A549 treated with ZK216348 at 1 μM for 4 hours (cell line): ENCODE results near the gene CCL15. TPM values are rescaled to one million over a fixed set of nuclear protein-coding genes. Genes with fewer than 3 reads are reported as not detected.

Experiments
- total RNA-seq: library from RNA; stranded (reverse); fragments of 200-300 nt; extraction: Qiagen RNA extraction; gene quantifications from 5 replicates; pipeline ENCODE4 v1.2.3, GENCODE V29; 2022; ENCODE audit warnings: low read depth

Gene CCL15, protein sequence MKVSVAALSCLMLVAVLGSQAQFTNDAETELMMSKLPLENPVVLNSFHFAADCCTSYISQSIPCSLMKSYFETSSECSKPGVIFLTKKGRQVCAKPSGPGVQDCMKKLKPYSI
- not detected in 5 replicates for total RNA-seq

DNA sequence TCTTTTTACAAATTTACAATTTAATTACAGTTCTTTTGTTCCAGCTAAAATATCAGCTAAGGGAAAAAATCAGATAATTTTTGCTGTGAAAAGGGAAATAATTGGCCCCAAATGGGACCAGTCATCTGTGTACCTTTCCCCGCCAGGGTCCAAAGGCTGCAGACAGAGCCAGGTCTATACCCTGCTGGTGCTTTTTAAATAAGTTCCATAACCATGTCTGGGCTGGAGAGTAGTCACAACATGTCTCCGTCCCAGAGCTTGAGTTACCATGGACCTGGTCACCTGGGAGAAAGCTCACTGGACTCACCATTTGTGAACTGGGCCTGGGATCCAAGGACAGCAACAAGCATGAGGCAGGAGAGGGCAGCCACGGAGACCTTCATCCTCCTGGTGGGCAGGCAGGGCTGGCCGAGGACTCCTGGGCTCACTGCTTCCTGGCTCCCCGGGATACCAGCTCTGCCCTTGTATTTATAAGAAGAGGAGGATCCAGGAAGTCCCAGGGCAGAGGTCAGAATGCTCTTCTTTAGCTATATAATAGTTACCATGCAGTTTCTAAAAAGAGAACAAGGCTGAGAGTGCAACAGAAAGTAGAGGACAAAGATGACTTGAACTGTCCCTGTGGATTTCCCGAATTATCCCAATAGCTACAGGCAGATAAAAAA lies at the start of gene CCL15:
TSS of gene CCL15 (minus strand) at position 444 of the 662 bp plus-strand sequence. CDS start at position 383, 61 bp downstream.

DNA sequence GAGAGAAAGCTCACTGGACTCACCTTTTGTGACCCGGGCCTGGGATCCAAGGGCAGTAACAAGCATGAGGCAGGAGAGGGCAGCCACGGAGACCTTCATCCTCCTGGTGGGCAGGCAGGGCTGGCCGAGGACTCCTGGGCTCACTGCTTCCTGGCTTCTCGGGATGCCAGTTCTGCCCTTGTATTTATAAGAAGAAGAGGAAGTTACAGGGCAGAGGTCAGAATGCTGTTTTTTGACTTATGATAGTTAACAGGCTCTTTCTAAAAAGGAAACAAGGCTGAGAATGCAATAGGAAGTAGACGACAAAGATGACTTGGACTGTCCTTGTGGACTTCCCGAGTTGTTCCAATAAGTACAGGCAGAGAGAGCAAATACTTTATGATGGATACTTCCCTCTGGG lies 16.4 kb upstream of the CCL15 start, which contains the start of gene CCL23:
TSS of gene CCL23 (minus strand) at position 174 of the 400 bp plus-strand sequence. CDS start at position 99, 75 bp downstream.

DNA sequence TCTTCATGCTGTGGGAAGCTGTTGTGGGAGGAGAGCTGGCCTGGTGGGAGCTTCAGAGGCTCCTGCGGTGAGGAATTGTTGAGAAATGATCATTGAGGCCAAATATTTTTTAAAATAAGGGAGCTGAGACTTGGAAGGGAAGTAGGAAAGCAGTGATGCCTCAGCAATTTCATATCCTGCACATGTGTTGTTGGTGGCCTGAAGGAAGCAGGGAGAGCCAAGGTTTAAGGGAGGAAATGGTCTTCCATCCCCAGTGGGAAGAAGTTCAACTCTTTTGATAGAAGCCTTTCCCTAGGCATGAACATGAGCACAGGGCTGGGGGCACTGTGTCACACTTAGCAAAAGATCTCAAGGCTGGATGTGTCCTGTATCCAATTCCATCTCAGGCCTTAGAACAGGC lies 14.7 kb downstream of the CCL15 start, which contains the start of gene CCL14:
TSS of gene CCL14 (minus strand) at position 87 of the 400 bp plus-strand sequence. CDS start at position 7, 80 bp downstream.

DNA sequence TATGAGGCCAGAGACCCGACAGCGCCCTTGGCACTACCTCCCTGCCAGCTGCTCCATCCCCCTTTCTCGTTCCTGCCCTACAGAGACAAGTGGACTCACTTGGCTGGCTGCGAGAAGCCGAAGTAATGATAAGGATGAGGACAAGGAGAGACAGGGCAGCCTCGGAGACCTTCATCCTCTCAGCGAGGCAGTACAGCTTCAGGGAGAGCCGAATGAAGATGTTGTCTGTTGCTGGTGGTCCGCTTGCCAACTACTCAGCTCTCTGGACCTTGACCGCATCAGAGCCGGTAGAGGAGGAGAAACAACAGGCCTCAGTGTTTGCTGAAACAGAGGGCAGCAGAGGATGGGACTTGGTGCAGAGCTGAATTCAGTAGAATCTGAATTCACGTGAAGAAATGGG lies 20.1 kb downstream of the CCL15 start, which contains the start of gene CCL16:
TSS of gene CCL16 (minus strand) at position 252 of the 400 bp plus-strand sequence. CDS start at position 175, 77 bp downstream.

Other genes with a start within 250 kb of the CCL15 start
- gene GAS2L2, start 248.3 kb downstream of the CCL15 start, total RNA-seq: 0.06 to 0.08 TPM in 2 of 5 replicates, not detected in the others
- gene C17orf50, start 240.7 kb downstream of the CCL15 start, total RNA-seq: 0.38 to 0.56 TPM in 2 of 5 replicates, not detected in the others
- 2.7 to 8.4 TPM (median 7.1 TPM) in 5 replicates for gene MMP28, start 205.9 kb downstream of the CCL15 start, total RNA-seq
- 210 to 259 TPM (median 226 TPM) in 5 replicates for gene TAF15, start 192.1 kb downstream of the CCL15 start, total RNA-seq
- not detected in 5 replicates for gene HEATR9, start 132.7 kb downstream of the CCL15 start, total RNA-seq
- 1.0 to 2.3 TPM (median 1.5 TPM) in 5 replicates for gene CCL5, start 121.2 kb downstream of the CCL15 start, total RNA-seq
- gene RDM1, start 70.8 kb downstream of the CCL15 start, total RNA-seq: 2.7 to 6.7 TPM (median 3.7 TPM) in 5 replicates
- gene LYZL6, start 57.8 kb downstream of the CCL15 start, total RNA-seq: not detected in 5 replicates
- gene CCL16, start 20.1 kb downstream of the CCL15 start, total RNA-seq: not detected in 5 replicates
- not detected in 5 replicates for gene CCL14, start 14.8 kb downstream of the CCL15 start, total RNA-seq
- gene CCL23, start 16.4 kb upstream of the CCL15 start, total RNA-seq: not detected in 5 replicates
- 0.38 TPM in 1 of 5 replicates, not detected in the others for gene CCL18, start 62.7 kb upstream of the CCL15 start, total RNA-seq
- gene CCL3, start 88.6 kb upstream of the CCL15 start, total RNA-seq: not detected in 5 replicates
- not detected in 5 replicates for gene CCL4, start 102.3 kb upstream of the CCL15 start, total RNA-seq
- gene TBC1D3B, start 175.1 kb upstream of the CCL15 start, total RNA-seq: 1.5 to 4.3 TPM (median 3.4 TPM) in 5 replicates
- gene CCL3L1, start 195.2 kb upstream of the CCL15 start, total RNA-seq: not detected in 5 replicates
- gene CCL4L2, start 209.5 kb upstream of the CCL15 start, total RNA-seq: not detected in 5 replicates